ENCODE results near the gene RNF208.

RNF208 gene

GRCh38 chr9:137185921-137186320, 36.1 kb downstream of the RNF208 start:
- H3K4me2 ChIP-seq (ENCODE audit: insufficient read depth, low read length): peak overlapping the region; percentile 88; the same call in 1 of the 2 replicates
- ATAC-seq (ENCODE audit: insufficient read depth, low read depth) (no peak), DNase-seq (no peak)
- H3K4me3 ChIP-seq (ENCODE audit: low read depth in 1 of 2, low read length in 2 of 2): peak overlapping the region in 1 of 2 experiments; percentile 97; a peak in 1 of 4 replicates
- 0 out of 2 replicates have a peak overlapping the region, but pooled peaks have one; percentile 97 for H3K9ac ChIP-seq (ENCODE audit: low read depth, low read length)
- TF ChIP-seq CTCF (IDR thresholded peaks at IDR 0.05; ENCODE audit: borderline replicate concordance, extremely low read depth, low read length, poor library complexity, severe bottlenecking): no peak
- TF ChIP-seq EZH2 (IDR thresholded peaks at IDR 0.05; ENCODE audit: borderline replicate concordance, low read depth, low read length, severe bottlenecking): no peak
- H2AFZ ChIP-seq (ENCODE audit: low read depth, low read length): no peak overlapping the region
- H3K27me3 ChIP-seq (ENCODE audit: insufficient read depth, low read length, poor library complexity): no peaks in the 10 kb centered on the region
- H4K20me1 ChIP-seq (ENCODE audit: insufficient read depth, low read length): peaks cover 39% of the 10 kb centered on the region
- peaks cover 44% of the 10 kb centered on the region for H3K4me1 ChIP-seq (ENCODE audit: insufficient read depth, low read length)
- no peak overlapping the region for H3K27ac ChIP-seq (ENCODE audit: low read length)
- H3K79me2 ChIP-seq (ENCODE audit: insufficient read depth, low read length): peaks cover 48% of the 10 kb centered on the region
- peaks cover 76% of the 10 kb centered on the region for H3K36me3 ChIP-seq (ENCODE audit: insufficient read depth, low read length)
- no peaks in the 10 kb centered on the region for H3K9me3 ChIP-seq (ENCODE audit: insufficient read depth, low read length, severe bottlenecking)

- H3K4me3 ChIP-seq (ENCODE audit: low read depth in 1 of 2, low read length in 2 of 2): no peak overlapping the region
- no peak for TF ChIP-seq EZH2 (IDR thresholded peaks at IDR 0.05; ENCODE audit: borderline replicate concordance, low read depth, low read length, severe bottlenecking)
- no peak for TF ChIP-seq CTCF (IDR thresholded peaks at IDR 0.05; ENCODE audit: borderline replicate concordance, extremely low read depth, low read length, poor library complexity, severe bottlenecking)
- no peak overlapping the region for H3K9ac ChIP-seq (ENCODE audit: low read depth, low read length)
- H3K36me3 ChIP-seq (ENCODE audit: insufficient read depth, low read length): peaks cover 77% of the 10 kb centered on the region
- H3K27ac ChIP-seq (ENCODE audit: low read length): no peak overlapping the region
- ATAC-seq (ENCODE audit: insufficient read depth, low read depth) (no peak), DNase-seq (no peak)
- H3K27me3 ChIP-seq (ENCODE audit: insufficient read depth, low read length, poor library complexity): no peaks in the 10 kb centered on the region
- H3K9me3 ChIP-seq (ENCODE audit: insufficient read depth, low read length, severe bottlenecking): no peaks in the 10 kb centered on the region
- no peak overlapping the region for H2AFZ ChIP-seq (ENCODE audit: low read depth, low read length)
- peaks cover 47% of the 10 kb centered on the region for H3K79me2 ChIP-seq (ENCODE audit: insufficient read depth, low read length)
- peaks cover 32% of the 10 kb centered on the region for H4K20me1 ChIP-seq (ENCODE audit: insufficient read depth, low read length)
- peaks cover 35% of the 10 kb centered on the region for H3K4me1 ChIP-seq (ENCODE audit: insufficient read depth, low read length)
- H3K4me2 ChIP-seq (ENCODE audit: insufficient read depth, low read length): peak overlapping the region; percentile 22; the same call in 1 of the 2 replicates
Measured at GRCh38 chr9:137184881-137185660, 37.0 kb downstream of the RNF208 start.

DNA sequence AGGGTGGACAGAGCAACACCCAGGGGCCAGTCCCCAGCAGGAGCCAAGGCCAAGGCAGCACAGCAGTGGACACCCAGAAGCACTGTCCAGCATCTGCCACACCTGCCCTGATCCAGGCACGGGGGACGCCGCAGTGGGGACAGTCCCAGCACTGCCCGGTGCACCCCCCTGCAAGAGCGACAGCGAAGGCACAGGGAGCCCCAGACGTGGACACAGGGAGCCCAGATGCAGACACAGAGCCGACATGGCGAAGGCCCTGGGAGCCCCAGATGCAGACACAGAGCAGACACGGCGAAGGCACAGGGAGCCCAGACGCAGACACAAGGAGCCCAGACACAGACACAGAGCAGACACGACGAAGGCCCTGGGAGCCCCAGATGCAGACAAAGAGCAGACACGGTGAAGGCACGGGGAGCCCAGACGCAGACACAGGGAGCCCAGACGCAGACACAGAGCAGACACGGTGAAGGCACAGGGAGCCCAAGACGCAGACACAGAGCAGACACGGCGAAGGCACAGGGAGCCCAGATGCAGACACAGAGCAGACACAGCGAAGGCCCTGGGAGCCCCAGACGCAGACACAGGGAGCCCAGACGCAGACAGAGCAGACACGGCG, 38.0 kb downstream of the RNF208 start:
- Histone ChIP-seq H3K9me3 (ENCODE audit: insufficient read depth, low read length, severe bottlenecking) (no peaks in the 10 kb centered on the region), H4K20me1 (ENCODE audit: insufficient read depth, low read length) (peaks cover 22% of the 10 kb centered on the region), H2AFZ (ENCODE audit: low read depth, low read length) (no peak overlapping the region), H3K27me3 (ENCODE audit: insufficient read depth, low read length, poor library complexity) (no peaks in the 10 kb centered on the region), H3K79me2 (ENCODE audit: insufficient read depth, low read length) (peaks cover 37% of the 10 kb centered on the region), H3K4me3 (ENCODE audit: low read depth in 1 of 2, low read length in 2 of 2) (no peak overlapping the region), H3K36me3 (ENCODE audit: insufficient read depth, low read length) (peaks cover 71% of the 10 kb centered on the region), H3K9ac (ENCODE audit: low read depth, low read length) (no peak overlapping the region), H3K4me1 (ENCODE audit: insufficient read depth, low read length) (peaks cover 25% of the 10 kb centered on the region), H3K4me2 (ENCODE audit: insufficient read depth, low read length) (no peak overlapping the region), H3K27ac (ENCODE audit: low read length) (no peak overlapping the region)
- TF ChIP-seq CTCF (IDR thresholded peaks at IDR 0.05; ENCODE audit: borderline replicate concordance, extremely low read depth, low read length, poor library complexity, severe bottlenecking): no peak
- TF ChIP-seq EZH2 (IDR thresholded peaks at IDR 0.05; ENCODE audit: borderline replicate concordance, low read depth, low read length, severe bottlenecking): no peak
- ATAC-seq (ENCODE audit: insufficient read depth, low read depth): no peak
- no peak for DNase-seq
